Activated CD4-positive, alpha-beta memory T cell treated with anti-CD3 and anti-CD28 coated beads for 36 hours (primary cell): ENCODE results near the gene TPM4. TPM values are rescaled to one million over a fixed set of nuclear protein-coding genes. Genes with fewer than 3 reads are reported as not detected.

Experiments used
- CTCF ChIA-PET: fragments of 350-600 bp; sonication (Branson Sonifier 250); formaldehyde crosslinking; loops from one replicate; lab custom pipeline; 2021; ENCODE audit warnings: antibody characterized with exemption, inconsistent platforms; lab: Charles Lee
- POLR2A ChIA-PET: fragments of 350-600 bp; sonication (Branson Sonifier 250); formaldehyde crosslinking; loops from one replicate; lab custom pipeline; 2021; ENCODE audit warnings: antibody characterized with exemption; lab: Charles Lee
- DNase-seq: peaks from one replicate; pipeline ENCODE4 v3.0.0-alpha.2; 2020
- H3K27ac Mint-ChIP-seq: one replicate; pipeline ENCODE4 v1.8.0; 2021; ENCODE audit warnings: mixed read lengths
- H3K27me3 Mint-ChIP-seq: one replicate; pipeline ENCODE4 v1.8.0; 2021; ENCODE audit warnings: mixed read lengths
- H3K36me3 Mint-ChIP-seq: one replicate; pipeline ENCODE4 v1.8.0; 2021; ENCODE audit warnings: mixed read lengths
- H3K4me1 Mint-ChIP-seq: one replicate; pipeline ENCODE4 v1.8.0; 2021; ENCODE audit warnings: low read depth, mixed read lengths
- H3K4me3 Mint-ChIP-seq: one replicate; pipeline ENCODE4 v1.8.0; 2021; ENCODE audit warnings: mild to moderate bottlenecking, mixed read lengths
- H3K9me3 Mint-ChIP-seq: one replicate; pipeline ENCODE4 v1.8.0; 2021; ENCODE audit warnings: mixed read lengths
- intact Hi-C: fragments of 100-400 bp; cut with micrococcal nuclease; formaldehyde crosslinking; loops from one replicate; pipeline ENCODE4 v1.15.1; 2023
- total RNA-seq, 2 experiments: library from RNA; stranded (reverse); gene quantifications; one replicate each; pipeline ENCODE4 v1.2.3, GENCODE V29; 2021

Gene TPM4
- total RNA-seq, 2 experiments from 2014 or later = 497 to 515 TPM

DNA sequence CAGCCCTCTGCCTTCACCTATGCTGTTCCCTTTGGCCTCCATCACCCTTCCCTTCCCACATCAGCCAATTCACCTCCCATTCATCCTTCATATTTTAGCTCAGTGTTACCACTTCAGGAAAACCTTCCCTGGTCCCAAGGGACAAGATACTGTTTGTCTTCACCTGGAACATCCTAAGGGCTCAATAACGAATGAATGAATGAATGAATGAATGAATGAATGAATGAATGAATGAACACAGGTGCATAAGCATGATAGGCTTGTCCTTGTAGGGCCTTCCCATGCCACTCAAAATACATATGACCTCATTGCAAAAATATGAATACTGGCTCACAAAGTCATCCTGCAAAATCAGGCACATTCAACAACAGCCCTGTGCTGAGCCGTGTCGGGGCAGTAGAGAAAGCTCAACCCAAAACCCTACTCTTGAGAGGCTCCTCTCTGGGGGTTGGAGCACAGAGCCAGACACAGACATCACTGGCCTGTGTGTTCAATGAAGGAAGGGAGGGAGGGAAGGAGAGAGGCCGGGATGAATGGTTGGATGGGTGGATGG is 33.7 kb upstream of the TPM4 start:
- Mint-ChIP-seq H3K9me3 (no peaks in the 10 kb centered on the region), H3K4me1 (peaks cover 12% of the 10 kb centered on the region), H3K36me3 (no peaks in the 10 kb centered on the region), H3K4me3 (no peak overlapping the region), H3K27me3 (peaks cover 1% of the 10 kb centered on the region), H3K27ac (no peak overlapping the region)
- DNase-seq = no peak
- intact Hi-C loops = loop anchor here (2.0 to 10.0 kb wide), 2 partner anchors 76 to 342 kb away; no protein-coding TSS in a partner anchor
- ChIA-PET CTCF (interaction anchor here (1.1 to 3.7 kb wide), 19 partner anchors 9 to 340 kb away, joined by 3 to 62 read pairs (median 11); partner anchors contain the start of genes AP1M1, FAM32A, HSH2D and RAB8A), POLR2A (interaction anchor here (1.2 kb wide), 1 partner anchor 155 kb away, joined by 3 read pairs; the partner anchor contains the start of gene AP1M1)

- H3K36me3 Mint-ChIP-seq = no peaks in the 10 kb centered on the region
- peaks cover 1% of the 10 kb centered on the region for H3K27me3 Mint-ChIP-seq
- H3K4me3 Mint-ChIP-seq = no peak overlapping the region
- H3K27ac Mint-ChIP-seq = no peak overlapping the region
- H3K9me3 Mint-ChIP-seq = no peaks in the 10 kb centered on the region
- intact Hi-C loops = loop anchor here (2.0 to 10.0 kb wide), 2 partner anchors 76 to 342 kb away; no protein-coding TSS in a partner anchor
- peaks cover 12% of the 10 kb centered on the region for H3K4me1 Mint-ChIP-seq
- CTCF ChIA-PET = interaction anchor here (3.2 to 3.7 kb wide), 2 partner anchors 19 to 137 kb away, joined by 43 to 45 read pairs; no protein-coding TSS in a partner anchor
- no peak for DNase-seq
- POLR2A ChIA-PET = no interaction called here
These were observed 33.0 kb upstream of the TPM4 start for GRCh38 chr19:16043156-16043757.

DNA sequence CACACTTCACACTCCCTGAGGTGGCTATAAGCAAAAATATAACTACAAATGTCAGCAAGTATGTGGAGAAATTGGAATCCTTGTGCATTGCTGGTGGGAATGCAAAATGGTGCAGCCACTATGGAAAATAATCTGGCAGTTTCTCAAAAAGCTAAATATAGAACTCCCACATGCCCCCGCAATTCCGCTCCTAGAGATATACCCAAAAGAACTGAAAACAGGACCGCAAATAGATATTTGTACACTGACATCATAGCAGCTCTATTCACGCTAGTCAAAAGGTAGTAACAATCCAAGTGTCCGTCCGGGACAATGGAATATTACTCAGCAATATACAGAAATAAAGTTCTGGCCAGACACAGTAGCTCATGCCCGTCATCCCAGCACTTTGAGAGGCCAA is 31.5 kb upstream of the TPM4 start:
- DNase-seq = no peak
- H3K36me3 Mint-ChIP-seq = no peaks in the 10 kb centered on the region
- peaks cover 12% of the 10 kb centered on the region for H3K4me1 Mint-ChIP-seq
- no peak overlapping the region for H3K27ac Mint-ChIP-seq
- no peaks in the 10 kb centered on the region for H3K27me3 Mint-ChIP-seq
- POLR2A ChIA-PET = no interaction called here
- H3K9me3 Mint-ChIP-seq = no peaks in the 10 kb centered on the region
- intact Hi-C loops = loop anchor here (10.0 kb wide), 1 partner anchor 340 kb away; no protein-coding TSS in a partner anchor
- H3K4me3 Mint-ChIP-seq = no peak overlapping the region
- CTCF ChIA-PET = interaction anchor here (1.3 kb wide), 1 partner anchor 141 kb away, joined by 5 read pairs; the partner anchor contains the start of gene FAM32A

GRCh38 chr19:16045171-16045570 is 31.1 kb upstream of the TPM4 start:
- CTCF ChIA-PET = interaction anchor here (1.3 kb wide), 1 partner anchor 140 kb away, joined by 5 read pairs; the partner anchor contains the start of gene FAM32A
- DNase-seq = no peak
- intact Hi-C loops = loop anchor here (10.0 kb wide), 1 partner anchor 340 kb away; no protein-coding TSS in a partner anchor
- no peak overlapping the region for H3K4me3 Mint-ChIP-seq
- H3K27me3 Mint-ChIP-seq = no peaks in the 10 kb centered on the region
- no peaks in the 10 kb centered on the region for H3K36me3 Mint-ChIP-seq
- POLR2A ChIA-PET = no interaction called here
- H3K27ac Mint-ChIP-seq = no peak overlapping the region
- H3K4me1 Mint-ChIP-seq = peaks cover 12% of the 10 kb centered on the region
- H3K9me3 Mint-ChIP-seq = no peaks in the 10 kb centered on the region

GRCh38 chr19:16045893-16046292 is 30.4 kb upstream of the TPM4 start:
- peaks cover 9% of the 10 kb centered on the region for H3K4me1 Mint-ChIP-seq
- ChIA-PET POLR2A (no interaction called here), CTCF (interaction anchor here (0.7 to 0.8 kb wide), 2 partner anchors 50 to 140 kb away, joined by 3 to 4 read pairs; partner anchors contain the start of gene FAM32A)
- no peaks in the 10 kb centered on the region for H3K9me3 Mint-ChIP-seq
- intact Hi-C loops = loop anchor here (10.0 kb wide), 1 partner anchor 339 kb away; no protein-coding TSS in a partner anchor
- H3K27ac Mint-ChIP-seq = no peak overlapping the region
- H3K4me3 Mint-ChIP-seq = no peak overlapping the region
- DNase-seq = no peak
- no peaks in the 10 kb centered on the region for H3K36me3 Mint-ChIP-seq
- no peaks in the 10 kb centered on the region for H3K27me3 Mint-ChIP-seq

GRCh38 chr19:16048583-16048982 is 27.7 kb upstream of the TPM4 start:
- Mint-ChIP-seq H3K4me3 (no peak overlapping the region), H3K27me3 (no peaks in the 10 kb centered on the region), H3K4me1 (peaks cover 6% of the 10 kb centered on the region), H3K9me3 (no peaks in the 10 kb centered on the region), H3K27ac (no peak overlapping the region), H3K36me3 (no peaks in the 10 kb centered on the region)
- ChIA-PET POLR2A (no interaction called here), CTCF (interaction anchor here (1.0 to 1.1 kb wide), 2 partner anchors 22 to 62 kb away, joined by 3 read pairs; no protein-coding TSS in a partner anchor)
- intact Hi-C loops = loop anchor here (10.0 kb wide), 1 partner anchor 336 kb away; no protein-coding TSS in a partner anchor
- DNase-seq = no peak

DNA sequence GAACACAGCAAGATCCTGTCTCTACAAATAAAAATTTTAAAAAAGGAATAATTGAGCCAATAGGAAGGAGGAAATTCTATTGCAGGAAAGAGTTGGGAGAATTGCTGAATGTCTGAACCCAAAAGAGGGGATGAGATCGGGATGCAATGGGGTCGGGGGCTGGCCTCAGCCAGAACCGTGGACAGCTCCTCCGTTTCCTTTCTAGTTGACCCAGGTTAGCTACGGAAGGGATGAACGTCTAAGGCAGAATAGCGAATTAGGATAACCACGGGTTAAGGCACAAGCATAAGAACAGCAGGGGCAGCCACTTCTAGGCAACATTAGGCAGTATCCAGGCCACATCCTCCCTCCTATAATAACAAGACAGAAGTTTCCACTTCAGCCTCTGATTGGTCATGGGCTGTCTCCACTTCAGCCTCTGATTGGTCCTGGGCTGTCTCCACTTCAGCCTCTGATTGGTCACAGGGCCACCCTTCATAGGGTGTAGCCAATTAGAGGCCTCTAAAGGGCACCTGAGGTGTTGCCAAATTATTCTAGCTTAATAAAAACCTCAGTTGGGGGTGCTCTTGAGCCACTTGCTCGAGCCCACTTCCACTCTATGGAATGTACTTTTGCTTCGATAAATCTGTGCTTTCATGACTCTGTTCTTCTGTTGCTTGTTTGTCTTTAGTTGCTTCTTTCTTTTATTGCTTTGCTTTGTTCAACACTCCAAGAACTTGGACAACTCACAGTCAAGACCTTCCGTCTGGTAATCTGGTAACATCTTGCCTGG is 24.9 kb upstream of the TPM4 start:
- POLR2A ChIA-PET = no interaction called here

DNA sequence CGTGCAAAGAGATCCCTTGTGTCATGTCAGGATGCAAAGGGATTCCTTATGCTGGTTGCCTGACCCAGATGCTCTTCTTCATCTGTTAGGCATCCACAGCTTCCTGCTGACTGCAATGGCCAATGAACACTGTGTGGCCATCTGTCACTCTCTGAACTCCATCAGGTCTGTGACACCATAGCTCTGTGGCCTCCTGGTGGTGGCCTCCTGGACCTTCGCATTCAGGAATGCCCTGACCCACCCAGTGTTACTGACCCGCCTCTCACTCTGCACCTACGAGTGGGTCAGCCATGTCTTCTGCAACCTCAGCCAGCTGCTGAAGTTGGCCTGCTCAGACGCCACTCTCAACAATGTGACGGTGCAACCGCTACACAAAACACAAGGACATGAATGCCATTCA is 23.9 kb upstream of the TPM4 start:
- ChIA-PET POLR2A (no interaction called here), CTCF (interaction anchor here (0.6 to 4.4 kb wide), 3 partner anchors 11 to 58 kb away, joined by 3 to 27 read pairs (median 13); no protein-coding TSS in a partner anchor)
- H3K27me3 Mint-ChIP-seq = no peaks in the 10 kb centered on the region
- DNase-seq = no peak
- H3K9me3 Mint-ChIP-seq = peaks cover 14% of the 10 kb centered on the region
- H3K4me1 Mint-ChIP-seq = peaks cover 6% of the 10 kb centered on the region
- H3K4me3 Mint-ChIP-seq = no peak overlapping the region
- intact Hi-C loops = no loop called here
- H3K27ac Mint-ChIP-seq = no peak overlapping the region
- no peaks in the 10 kb centered on the region for H3K36me3 Mint-ChIP-seq

More for the DNA sequence above, 24.9 kb upstream of the TPM4 start:
- Mint-ChIP-seq H3K4me1 (peaks cover 6% of the 10 kb centered on the region), H3K9me3 (peaks cover 8% of the 10 kb centered on the region), H3K4me3 (no peak overlapping the region), H3K27me3 (no peaks in the 10 kb centered on the region), H3K27ac (no peak overlapping the region), H3K36me3 (no peaks in the 10 kb centered on the region)
- CTCF ChIA-PET = interaction anchor here (0.7 to 4.4 kb wide), 4 partner anchors 10 to 132 kb away, joined by 3 to 27 read pairs (median 8); no protein-coding TSS in a partner anchor
- peak; percentile 62 for DNase-seq
- intact Hi-C loops = no loop called here

DNA sequence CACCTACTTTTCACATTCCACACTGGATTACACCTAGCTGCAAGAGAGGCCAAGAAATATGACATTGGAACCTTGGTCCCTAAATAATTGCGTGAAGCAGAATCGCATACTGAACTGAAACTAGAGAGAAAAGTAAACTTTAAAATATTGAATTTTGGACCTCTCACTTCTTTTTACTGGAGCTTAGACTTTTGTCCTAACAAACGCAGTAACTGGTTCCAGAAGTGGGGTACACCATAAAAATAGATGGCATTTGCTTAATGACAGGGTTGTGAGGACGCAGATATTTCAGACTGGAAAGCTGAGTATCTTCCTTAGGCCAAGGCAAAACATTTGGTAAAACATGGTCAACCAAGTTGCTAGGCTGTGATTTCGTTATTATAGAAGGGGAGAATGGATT is 19.2 kb upstream of the TPM4 start:
- CTCF ChIA-PET = interaction anchor here (0.9 to 1.2 kb wide), 2 partner anchors 10 to 125 kb away, joined by 3 to 4 read pairs; no protein-coding TSS in a partner anchor
- Mint-ChIP-seq H3K9me3 (peaks cover 19% of the 10 kb centered on the region), H3K4me3 (no peak overlapping the region), H3K36me3 (no peaks in the 10 kb centered on the region), H3K27me3 (peaks cover 2% of the 10 kb centered on the region), H3K4me1 (peaks cover 4% of the 10 kb centered on the region), H3K27ac (no peak overlapping the region)
- POLR2A ChIA-PET = no interaction called here
- intact Hi-C loops = no loop called here
- no peak for DNase-seq

GRCh38 chr19:16060294-16060693 is 16.0 kb upstream of the TPM4 start:
- POLR2A ChIA-PET = no interaction called here
- Mint-ChIP-seq H3K36me3 (no peaks in the 10 kb centered on the region), H3K27me3 (peaks cover 2% of the 10 kb centered on the region), H3K27ac (no peak overlapping the region), H3K9me3 (peaks cover 20% of the 10 kb centered on the region), H3K4me1 (peaks cover 20% of the 10 kb centered on the region), H3K4me3 (no peak overlapping the region)
- intact Hi-C loops = no loop called here
- no peak for DNase-seq
- CTCF ChIA-PET = interaction anchor here (0.7 to 6.1 kb wide), 5 partner anchors 19 to 126 kb away, joined by 3 to 43 read pairs (median 4); partner anchors contain the start of gene FAM32A

DNA sequence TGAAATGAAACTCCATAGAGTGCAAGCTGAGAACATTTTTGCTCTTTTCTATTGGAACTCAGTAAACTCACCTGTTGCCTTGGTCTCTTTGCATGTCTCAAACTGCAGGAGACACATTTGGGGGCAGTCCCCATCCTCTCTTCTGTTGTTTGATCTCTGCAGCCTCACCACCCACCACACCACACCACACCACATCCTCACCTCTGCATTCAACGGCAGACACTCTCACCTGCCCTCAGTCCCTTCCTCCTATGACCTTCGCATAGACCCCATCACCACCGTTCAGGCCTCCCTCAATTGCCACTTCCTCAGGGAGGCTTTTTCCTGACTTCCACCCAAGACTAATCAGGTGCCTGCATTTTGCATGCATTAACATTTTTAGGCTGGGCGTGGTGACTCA is 14.4 kb upstream of the TPM4 start:
- no peak overlapping the region for H3K4me3 Mint-ChIP-seq
- POLR2A ChIA-PET = no interaction called here
- intact Hi-C loops = no loop called here
- CTCF ChIA-PET = interaction anchor here (0.7 to 6.1 kb wide), 17 partner anchors 8 to 119 kb away, joined by 3 to 43 read pairs (median 7); partner anchors contain the start of gene TPM4
- peak overlapping the region; percentile 18 for H3K27ac Mint-ChIP-seq
- peaks cover 10% of the 10 kb centered on the region for H3K9me3 Mint-ChIP-seq
- H3K36me3 Mint-ChIP-seq = no peaks in the 10 kb centered on the region
- peaks cover 30% of the 10 kb centered on the region for H3K4me1 Mint-ChIP-seq
- peaks cover 2% of the 10 kb centered on the region for H3K27me3 Mint-ChIP-seq
- DNase-seq = peak; percentile 58
